Mucosa of descending colon (tissue), 3 donors: ENCODE data around the gene ZNF546. TPM values are rescaled to one million over a fixed set of nuclear protein-coding genes. Genes with fewer than 3 reads are reported as not detected.

Experiments
- ATAC-seq: fragments of 200-7000 bp; cut with Tn5 transposase; one replicate; pipeline ENCODE4 v1.9.1; 2020; ENCODE audit warnings: mild to moderate bottlenecking, moderate library complexity
- DNase-seq, 3 donors: peaks; one replicate each; pipeline ENCODE4 v3.0.0-alpha.2; 2020
- H3K36me3 ChIP-seq: fragments of 200-600 bp; one replicate; pipeline ENCODE4 v1.8.0; 2021; ENCODE audit warnings: low read depth, mild to moderate bottlenecking
- H3K4me1 ChIP-seq: fragments of 200-600 bp; one replicate; pipeline ENCODE4 v1.8.0; 2021; ENCODE audit warnings: low read depth, mild to moderate bottlenecking
- H3K4me3 ChIP-seq: fragments of 200-600 bp; one replicate; pipeline ENCODE4 v1.8.0; 2021; ENCODE audit warnings: mild to moderate bottlenecking
- H3K9me3 ChIP-seq: fragments of 200-600 bp; one replicate; pipeline ENCODE4 v1.8.0; 2021; ENCODE audit warnings: mild to moderate bottlenecking
- intact Hi-C, 2 donors: fragments of 100-400 bp; cut with DNase I in 1 of 2; cut with micrococcal nuclease in 1 of 2; formaldehyde crosslinking; loops; one replicate each; pipeline versions ENCODE4 v1.11.0 to v1.11.1; 2022; cut with DNase I, micrococcal nuclease
- total RNA-seq, 3 donors: library from RNA; stranded (reverse); fragmentation: NEBNext Ultra II Directional in 2 of 3; extraction: Animal tissue kit (Norgen Biotek cat#: 25700) in 2 of 3; gene quantifications; one replicate each; pipeline versions ENCODE4 v1.2.1 to v1.2.4, GENCODE V29; 2021 to 2023
- TF ChIP-seq, protein P1 (sequence below): fragments of 200-600 bp; IDR thresholded peaks from one replicate; pipeline ENCODE4 v1.8.0; 2022; ENCODE audit warnings: antibody characterized with exemption, mild to moderate bottlenecking
- donor health status: DM: no; HTN: no; CAD: no; lungs with moderate emphysema.
- donor health status: DM: no; HTN: no; CAD: no.
- donor health status: DM: no; HTN: yes; CAD: no.

Gene ZNF546
- total RNA-seq, 3 donors from 2014 or later, result 2.3 to 10.2 (median 2.9) TPM

DNA sequence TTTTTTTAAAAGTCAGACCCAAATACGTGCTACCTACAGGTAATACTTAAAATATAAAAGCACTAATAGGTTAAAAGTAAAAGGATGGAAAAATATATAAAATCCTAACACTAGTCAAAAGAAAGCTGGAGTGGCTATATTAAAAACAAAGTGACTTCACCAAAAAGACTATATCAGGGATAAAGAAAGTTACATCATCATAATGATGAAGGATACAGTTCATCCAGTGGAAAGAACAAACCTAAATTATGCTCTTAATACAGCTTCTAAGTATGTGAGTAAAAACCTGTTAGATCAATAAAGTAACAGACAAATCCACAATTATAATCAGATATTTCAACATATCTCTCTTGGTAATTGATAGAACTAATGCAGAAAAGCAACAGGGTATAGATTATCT, 60.3 kb downstream of the ZNF546 start:
- ATAC-seq, result no peak
- TF ChIP-seq, protein P1, sequence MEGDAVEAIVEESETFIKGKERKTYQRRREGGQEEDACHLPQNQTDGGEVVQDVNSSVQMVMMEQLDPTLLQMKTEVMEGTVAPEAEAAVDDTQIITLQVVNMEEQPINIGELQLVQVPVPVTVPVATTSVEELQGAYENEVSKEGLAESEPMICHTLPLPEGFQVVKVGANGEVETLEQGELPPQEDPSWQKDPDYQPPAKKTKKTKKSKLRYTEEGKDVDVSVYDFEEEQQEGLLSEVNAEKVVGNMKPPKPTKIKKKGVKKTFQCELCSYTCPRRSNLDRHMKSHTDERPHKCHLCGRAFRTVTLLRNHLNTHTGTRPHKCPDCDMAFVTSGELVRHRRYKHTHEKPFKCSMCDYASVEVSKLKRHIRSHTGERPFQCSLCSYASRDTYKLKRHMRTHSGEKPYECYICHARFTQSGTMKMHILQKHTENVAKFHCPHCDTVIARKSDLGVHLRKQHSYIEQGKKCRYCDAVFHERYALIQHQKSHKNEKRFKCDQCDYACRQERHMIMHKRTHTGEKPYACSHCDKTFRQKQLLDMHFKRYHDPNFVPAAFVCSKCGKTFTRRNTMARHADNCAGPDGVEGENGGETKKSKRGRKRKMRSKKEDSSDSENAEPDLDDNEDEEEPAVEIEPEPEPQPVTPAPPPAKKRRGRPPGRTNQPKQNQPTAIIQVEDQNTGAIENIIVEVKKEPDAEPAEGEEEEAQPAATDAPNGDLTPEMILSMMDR, result no peak

DNA sequence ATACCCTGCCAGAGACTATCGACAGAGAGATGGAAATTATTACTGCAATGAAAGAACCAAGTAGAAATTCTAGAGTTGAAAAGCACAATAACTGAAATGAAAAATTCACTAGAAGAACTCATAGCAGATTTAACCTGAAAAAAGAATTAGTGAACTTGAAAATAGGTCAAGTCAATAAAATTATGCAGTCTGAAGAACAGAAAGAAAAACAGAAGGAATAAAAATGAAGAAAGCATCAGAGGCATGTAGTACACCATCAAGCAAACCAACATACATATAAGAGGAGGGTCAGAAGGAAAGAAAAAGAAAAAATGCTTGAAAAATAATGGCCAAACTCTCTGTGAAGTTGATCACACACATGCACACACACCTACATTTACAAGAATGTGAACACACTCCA, 62.8 kb downstream of the ZNF546 start:
- ATAC-seq (no peak), DNase-seq (no peak)
- intact Hi-C loops, result no loop called here
- TF ChIP-seq, protein P1, result no peak
- Histone ChIP-seq H3K9me3 (peaks cover 18% of the 10 kb centered on the region), H3K4me3 (no peak overlapping the region), H3K4me1 (peaks cover 7% of the 10 kb centered on the region), H3K36me3 (no peaks in the 10 kb centered on the region)

More for the DNA sequence above, 60.3 kb downstream of the ZNF546 start:
- H3K9me3 ChIP-seq, result peaks cover 22% of the 10 kb centered on the region
- no peaks in the 10 kb centered on the region for H3K36me3 ChIP-seq
- H3K4me1 ChIP-seq, result peaks cover 8% of the 10 kb centered on the region
- intact Hi-C loops, result no loop called here
- no peak overlapping the region for H3K4me3 ChIP-seq
- no peak for DNase-seq

DNA sequence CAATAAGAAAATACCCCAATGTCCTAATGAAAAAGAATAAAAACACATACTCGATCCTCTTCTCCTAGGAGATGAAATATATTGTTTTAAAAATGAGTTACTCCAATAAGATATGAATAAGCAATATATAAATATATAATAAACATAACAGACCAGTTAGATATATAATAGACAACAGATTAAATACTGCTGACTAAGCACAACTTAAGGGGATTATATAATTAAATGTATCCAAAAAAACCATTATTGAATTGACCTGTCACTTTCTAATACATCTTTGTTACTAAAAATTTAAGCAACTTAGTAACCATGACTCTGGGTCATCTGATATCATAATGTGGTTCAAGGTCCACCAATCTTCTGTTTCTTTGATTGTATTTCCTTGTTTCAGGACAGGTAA, 73.2 kb downstream of the ZNF546 start:
- TF ChIP-seq, protein P1, result no peak
- no peak for ATAC-seq
- DNase-seq, result no peak

More for the DNA sequence above, 73.2 kb downstream of the ZNF546 start:
- no peak overlapping the region for H3K4me3 ChIP-seq
- peaks cover 4% of the 10 kb centered on the region for H3K36me3 ChIP-seq
- H3K4me1 ChIP-seq, result no peaks in the 10 kb centered on the region
- peaks cover 14% of the 10 kb centered on the region for H3K9me3 ChIP-seq
- intact Hi-C loops, result no loop called here

Other genes with a start within 250 kb of the ZNF546 start
- not detected for gene LEUTX, start 218.2 kb upstream of the ZNF546 start, total RNA-seq
- gene DYRK1B, start 162.9 kb upstream of the ZNF546 start, total RNA-seq, result 10 to 100 TPM; 14.5 to 27.2 (median 23.7) TPM
- gene FBL, start 150.7 kb upstream of the ZNF546 start, total RNA-seq, result 100 to 1,000 TPM; 126 to 200 (median 155) TPM
- 1,000 to 10,000 TPM; 1,609 to 4,808 (median 4,422) TPM for gene FCGBP, start 62.4 kb upstream of the ZNF546 start, total RNA-seq
- gene PSMC4, start 25.9 kb upstream of the ZNF546 start, total RNA-seq, result 10 to 100 TPM; 73.4 to 89.9 (median 77.5) TPM
- gene ZNF780B, start 59.2 kb downstream of the ZNF546 start, total RNA-seq, result 10 to 100 TPM; 16.9 to 30.9 (median 21.8) TPM
- 10 to 100 TPM; 15.9 to 17.7 (median 17.3) TPM for gene ZNF780A, start 93.9 kb downstream of the ZNF546 start, total RNA-seq
- gene MAP3K10, start 194.4 kb downstream of the ZNF546 start, total RNA-seq, result 10 to 100 TPM; 11.0 to 23.3 (median 12.2) TPM
- gene TTC9B, start 221.3 kb downstream of the ZNF546 start, total RNA-seq, result 1 to 10 TPM in 1 of 3 donors, not detected in 2; 2.0 TPM
- gene CCNP, start 229.6 kb downstream of the ZNF546 start, total RNA-seq, result under 1 TPM in 2 of 3 donors, not detected in 1; 0.34 to 0.63 TPM